ENCODE results near the gene TTLL11. TPM values are rescaled to one million over a fixed set of nuclear protein-coding genes. Genes with fewer than 3 reads are reported as not detected.

The TTLL11 gene
- total RNA-seq, 2 experiments from 2014 or later = 3.3 to 6.9 TPM

- peak; percentile 73 for DNase-seq (ENCODE audit: low spot score)
- Histone ChIP-seq H3K36me3 (ENCODE audit: insufficient read depth, low read length) (no peaks in the 10 kb centered on the region), H3K4me1 (ENCODE audit: insufficient read depth, low read length, poor library complexity, severe bottlenecking) (peaks cover 5% of the 10 kb centered on the region), H3K9me2 (ENCODE audit: insufficient read depth, low read length) (no peaks in the 10 kb centered on the region), H4K20me1 (ENCODE audit: insufficient read depth, low read length) (no peaks in the 10 kb centered on the region), H3K79me2 (ENCODE audit: insufficient read depth, low read depth, low read length) (no peaks in the 10 kb centered on the region), H3K27ac (ENCODE audit: low read depth, low read length, poor library complexity, severe bottlenecking) (no peak overlapping the region), H3K4me2 (ENCODE audit: low read length) (no peak overlapping the region), H3K4me3 (ENCODE audit: low read depth, low read length, poor library complexity, severe bottlenecking) (no peak overlapping the region), H2AFZ (ENCODE audit: low read length) (no peak overlapping the region), H3K9me3 (ENCODE audit: low read length) (no peaks in the 10 kb centered on the region)
- intact Hi-C loops (cut with micrococcal nuclease; ENCODE audit: unreplicated experiment) = loop anchor here (1.0 to 5.0 kb wide), 2 partner anchors 24 to 329 kb away; no protein-coding TSS in a partner anchor
- no TSS peak for BruUV-seq (replicated peaks)
- POLR2A ChIA-PET = interaction anchor here (0.8 kb wide), 1 partner anchor 35 kb away, joined by 4 read pairs; no protein-coding TSS in a partner anchor
- no peak for TF ChIP-seq EZH2phosphoT487 (IDR thresholded peaks at IDR 0.05; ENCODE audit: borderline replicate concordance, low read depth, low read length)
- peak; percentile 99 for TF ChIP-seq CTCF (conservative IDR thresholded peaks at IDR 0.05; ENCODE audit: low read length)
- CTCF ChIA-PET (ENCODE audit: unreplicated experiment) = interaction anchor here (0.6 to 2.1 kb wide), 3 partner anchors 8 to 225 kb away, joined by 3 to 9 read pairs (median 7); no protein-coding TSS in a partner anchor
Measured at GRCh38 chr9:122122903-122123632, 30.0 kb upstream of the TTLL11 start.

DNA sequence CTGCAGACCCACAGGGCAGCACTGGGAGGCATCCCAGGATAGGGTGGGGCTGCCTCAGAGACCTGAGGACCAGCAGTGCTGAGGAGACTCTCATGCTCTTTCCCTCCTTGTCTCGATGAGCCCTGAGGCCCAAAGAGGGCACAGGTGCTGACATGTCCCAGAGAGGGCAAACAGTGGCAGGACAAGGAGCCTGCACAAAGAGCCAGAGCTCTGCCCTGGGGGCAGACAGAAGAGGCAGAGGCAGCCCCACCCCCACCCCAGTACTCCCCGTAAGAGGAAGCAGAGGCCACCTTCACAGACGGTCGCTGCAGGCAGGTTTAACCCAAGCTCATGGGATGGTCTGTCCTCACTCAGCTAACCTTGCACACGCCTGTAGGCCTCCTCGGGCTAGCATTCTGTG, 29.4 kb upstream of the TTLL11 start:
- DNase-seq (ENCODE audit: low spot score) = no peak
- H3K4me3 ChIP-seq (ENCODE audit: low read depth, low read length, poor library complexity, severe bottlenecking) = no peak overlapping the region
- intact Hi-C loops (cut with micrococcal nuclease; ENCODE audit: unreplicated experiment) = loop anchor here (5.0 kb wide), 1 partner anchor 330 kb away; no protein-coding TSS in a partner anchor
- no peaks in the 10 kb centered on the region for H3K79me2 ChIP-seq (ENCODE audit: insufficient read depth, low read depth, low read length)
- CTCF ChIA-PET (ENCODE audit: unreplicated experiment) = interaction anchor here (0.6 to 2.1 kb wide), 3 partner anchors 9 to 226 kb away, joined by 3 to 9 read pairs (median 7); no protein-coding TSS in a partner anchor
- no peak for TF ChIP-seq CTCF (conservative IDR thresholded peaks at IDR 0.05; ENCODE audit: low read length)
- POLR2A ChIA-PET = interaction anchor here (0.8 kb wide), 1 partner anchor 34 kb away, joined by 4 read pairs; no protein-coding TSS in a partner anchor
- H3K9me3 ChIP-seq (ENCODE audit: low read length) = no peaks in the 10 kb centered on the region
- H3K36me3 ChIP-seq (ENCODE audit: insufficient read depth, low read length) = no peaks in the 10 kb centered on the region
- no peaks in the 10 kb centered on the region for H3K9me2 ChIP-seq (ENCODE audit: insufficient read depth, low read length)
- no peaks in the 10 kb centered on the region for H4K20me1 ChIP-seq (ENCODE audit: insufficient read depth, low read length)
- no TSS peak for BruUV-seq (replicated peaks)
- no peak overlapping the region for H3K27ac ChIP-seq (ENCODE audit: low read depth, low read length, poor library complexity, severe bottlenecking)
- no peak overlapping the region for H3K4me2 ChIP-seq (ENCODE audit: low read length)
- H2AFZ ChIP-seq (ENCODE audit: low read length) = no peak overlapping the region
- peaks cover 5% of the 10 kb centered on the region for H3K4me1 ChIP-seq (ENCODE audit: insufficient read depth, low read length, poor library complexity, severe bottlenecking)

DNA sequence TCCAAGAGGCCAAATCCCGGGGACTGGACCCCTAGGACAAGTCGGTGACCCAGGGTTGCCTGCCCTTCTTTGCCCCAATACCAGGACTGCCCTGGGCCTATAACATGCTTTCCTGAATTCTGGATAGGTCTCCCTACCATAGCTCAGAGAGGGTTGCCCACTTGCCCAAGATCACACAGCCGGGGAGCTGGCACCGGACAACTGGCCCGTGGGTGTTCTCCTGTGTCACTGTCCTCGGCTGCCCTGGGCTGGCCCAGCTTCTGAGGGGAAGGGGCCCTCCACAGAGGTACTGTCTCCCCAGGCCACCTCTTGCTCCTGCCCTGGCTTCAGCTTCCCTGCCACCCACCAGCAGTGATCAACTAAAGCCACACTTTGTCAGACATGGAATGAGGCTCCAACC, 28.8 kb upstream of the TTLL11 start:
- CTCF ChIA-PET (ENCODE audit: unreplicated experiment) = interaction anchor here (1.4 to 2.1 kb wide), 2 partner anchors 23 to 226 kb away, joined by 3 to 7 read pairs; no protein-coding TSS in a partner anchor
- POLR2A ChIA-PET = no interaction called here
- H3K9me2 ChIP-seq (ENCODE audit: insufficient read depth, low read length) = no peaks in the 10 kb centered on the region
- H3K4me1 ChIP-seq (ENCODE audit: insufficient read depth, low read length, poor library complexity, severe bottlenecking) = peaks cover 5% of the 10 kb centered on the region
- no peaks in the 10 kb centered on the region for H4K20me1 ChIP-seq (ENCODE audit: insufficient read depth, low read length)
- TF ChIP-seq EZH2phosphoT487 (IDR thresholded peaks at IDR 0.05; ENCODE audit: borderline replicate concordance, low read depth, low read length) = no peak
- H3K36me3 ChIP-seq (ENCODE audit: insufficient read depth, low read length) = no peaks in the 10 kb centered on the region
- no peaks in the 10 kb centered on the region for H3K9me3 ChIP-seq (ENCODE audit: low read length)
- H3K4me3 ChIP-seq (ENCODE audit: low read depth, low read length, poor library complexity, severe bottlenecking) = no peak overlapping the region
- H2AFZ ChIP-seq (ENCODE audit: low read length) = no peak overlapping the region
- intact Hi-C loops (cut with micrococcal nuclease; ENCODE audit: unreplicated experiment) = loop anchor here (5.0 kb wide), 1 partner anchor 330 kb away; no protein-coding TSS in a partner anchor
- no peak for DNase-seq (ENCODE audit: low spot score)
- no peaks in the 10 kb centered on the region for H3K79me2 ChIP-seq (ENCODE audit: insufficient read depth, low read depth, low read length)
- H3K27ac ChIP-seq (ENCODE audit: low read depth, low read length, poor library complexity, severe bottlenecking) = no peak overlapping the region
- no peak overlapping the region for H3K4me2 ChIP-seq (ENCODE audit: low read length)
- BruUV-seq (replicated peaks) = no TSS peak
